Activated CD8-positive, alpha-beta memory T cell treated with anti-CD3 and anti-CD28 coated beads for 1 hour (primary cell): ENCODE results near the gene APBB2.
"Not testable (repeated sequence)": the region's sequence is repeated elsewhere in the genome, so short reads cannot be mapped to it uniquely, and the experiment has no call there.

ENCODE experiments used
- DNase-seq, 2 donors: peaks; one replicate each; pipeline ENCODE4 v3.0.0-alpha.2; 2020; ENCODE audit warnings: low read depth in 1 of 2; ENCODE audit errors: extremely low read depth in 1 of 2

APBB2 gene

DNA sequence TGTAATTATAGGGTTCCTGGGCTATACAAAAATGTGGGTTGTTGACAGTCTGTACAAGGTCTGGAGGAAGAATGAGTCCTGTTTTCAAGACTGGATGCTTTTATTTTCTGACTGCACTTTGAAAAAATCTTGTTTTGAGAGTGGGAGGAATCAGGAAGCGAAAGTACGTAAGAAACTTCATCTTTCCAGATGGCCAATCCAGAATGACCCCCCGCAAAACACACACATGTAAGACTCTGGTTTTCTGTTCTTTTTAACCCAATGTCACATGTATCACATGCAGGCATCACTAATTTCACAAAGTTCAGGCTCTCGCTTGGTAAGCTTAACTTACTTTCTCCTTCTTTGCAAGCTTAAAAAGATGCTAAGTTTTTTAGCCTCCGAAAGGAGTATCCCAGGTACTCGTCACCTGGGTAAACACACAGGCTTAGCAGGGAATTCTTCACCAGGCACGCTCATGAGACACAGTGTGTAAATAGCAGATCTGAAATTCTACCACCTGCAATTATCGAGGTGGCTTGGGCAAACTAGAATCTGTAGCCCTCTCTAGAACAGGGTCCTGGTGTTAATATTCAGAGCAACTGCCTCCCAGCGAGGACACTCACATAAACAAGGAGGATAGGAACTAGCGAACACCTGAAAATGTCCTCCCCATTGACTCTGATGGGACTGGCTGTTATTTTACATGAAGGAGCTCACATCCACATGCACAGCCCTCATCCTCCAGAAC lies 373.9 kb downstream of the APBB2 start:
- no peak for DNase-seq

DNA sequence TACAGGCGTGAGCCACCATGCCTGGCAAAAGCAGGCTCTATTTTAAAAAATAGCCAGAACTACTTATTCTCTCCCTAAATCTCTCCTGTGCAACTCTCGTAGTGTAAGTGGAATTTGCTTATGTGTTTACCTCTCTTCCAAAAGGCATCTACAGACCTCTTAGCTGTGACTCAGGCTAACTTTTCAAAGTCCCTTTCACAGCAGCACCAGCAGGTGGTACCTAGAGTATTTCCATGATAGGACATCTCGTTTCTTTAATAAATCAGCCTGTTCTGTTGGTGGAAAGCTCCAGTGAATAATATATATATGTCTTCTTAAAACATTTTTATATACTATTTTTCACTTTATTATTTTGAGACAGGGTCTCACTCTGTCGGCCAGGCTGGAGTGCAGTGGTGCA lies 375.6 kb downstream of the APBB2 start:
- no peak for DNase-seq

DNA sequence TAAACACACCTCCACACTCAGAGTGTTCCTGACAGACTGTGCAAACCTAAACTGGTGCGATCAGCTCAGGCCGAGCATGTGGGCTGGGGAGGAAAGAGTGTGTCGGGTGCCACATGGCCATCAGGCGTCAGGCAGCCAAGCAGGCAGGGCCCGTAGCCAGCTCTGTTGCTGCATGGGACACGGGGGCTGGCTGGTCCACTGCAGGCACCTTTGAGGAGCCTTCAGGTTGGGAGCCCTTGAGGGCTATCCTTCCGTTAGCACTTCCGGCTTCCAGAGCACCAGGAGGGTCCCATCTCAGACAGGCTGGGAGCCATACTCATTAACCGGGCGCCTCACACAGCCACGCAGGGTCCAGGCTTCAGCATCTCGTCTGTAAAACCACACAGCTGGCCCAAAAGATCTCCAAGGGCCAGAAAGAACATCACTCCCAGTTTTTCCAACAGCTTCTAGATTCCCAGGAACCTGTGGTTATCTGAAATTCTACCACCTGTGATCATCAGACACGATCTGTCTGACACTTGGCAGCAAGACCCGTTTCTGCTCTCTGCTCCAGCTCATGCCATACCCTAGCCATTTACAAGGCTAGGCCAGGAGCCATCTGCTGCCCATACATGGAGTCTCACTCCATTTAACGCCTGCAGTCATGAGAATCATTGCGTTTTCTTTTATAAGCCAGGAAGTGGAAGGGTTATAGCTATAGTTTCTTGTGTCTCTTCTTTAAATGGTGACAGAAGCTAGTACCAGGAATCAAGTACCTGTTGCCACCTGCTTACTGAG lies 377.1 kb downstream of the APBB2 start:
- no peak for DNase-seq

DNA sequence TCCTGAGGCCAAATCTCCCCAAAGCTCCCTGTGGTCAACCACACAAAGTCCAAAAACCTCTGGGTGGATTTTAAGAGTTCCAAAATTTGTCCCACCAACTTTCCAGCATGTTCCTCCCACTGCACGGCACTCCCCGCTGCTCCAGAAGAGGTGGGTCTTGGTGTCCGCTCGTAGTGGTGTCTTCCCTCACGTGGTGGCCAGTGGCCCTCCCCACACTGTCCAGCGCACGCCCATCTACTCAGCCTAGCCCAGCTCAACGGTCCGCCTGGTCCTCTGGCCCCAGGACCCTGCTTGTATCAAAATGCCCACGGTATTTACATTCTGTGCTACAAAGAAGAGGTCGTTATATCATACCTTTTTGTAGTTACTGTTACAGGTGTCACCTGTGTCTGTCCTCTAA lies 381.1 kb downstream of the APBB2 start:
- no peak for DNase-seq

- DNase-seq, result no peak
Measured at GRCh38 chr4:40832175-40832574, 382.2 kb downstream of the APBB2 start.

- no peak for DNase-seq
Measured at GRCh38 chr4:40831146-40831907, 383.0 kb downstream of the APBB2 start.

DNA sequence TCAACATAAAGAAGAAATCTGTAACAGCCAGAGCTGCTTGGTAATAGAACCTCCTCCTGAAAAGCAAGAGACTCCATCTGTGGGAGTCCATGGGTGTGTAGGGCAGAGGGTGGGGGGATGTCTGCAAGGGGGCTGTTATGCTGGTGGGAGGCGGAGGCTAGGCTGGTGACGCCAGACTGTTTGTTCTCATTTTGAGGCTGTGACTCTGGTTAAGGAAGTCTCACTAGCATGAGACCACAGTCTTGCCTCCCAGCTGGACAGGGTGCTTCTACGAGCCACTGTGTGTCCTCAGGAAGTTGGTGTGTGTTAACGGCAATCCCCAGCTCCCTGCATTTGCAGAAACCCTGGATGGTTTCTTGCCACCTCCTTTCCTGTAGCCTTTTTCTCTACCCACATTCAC lies 384.8 kb downstream of the APBB2 start:
- DNase-seq, result no peak

DNA sequence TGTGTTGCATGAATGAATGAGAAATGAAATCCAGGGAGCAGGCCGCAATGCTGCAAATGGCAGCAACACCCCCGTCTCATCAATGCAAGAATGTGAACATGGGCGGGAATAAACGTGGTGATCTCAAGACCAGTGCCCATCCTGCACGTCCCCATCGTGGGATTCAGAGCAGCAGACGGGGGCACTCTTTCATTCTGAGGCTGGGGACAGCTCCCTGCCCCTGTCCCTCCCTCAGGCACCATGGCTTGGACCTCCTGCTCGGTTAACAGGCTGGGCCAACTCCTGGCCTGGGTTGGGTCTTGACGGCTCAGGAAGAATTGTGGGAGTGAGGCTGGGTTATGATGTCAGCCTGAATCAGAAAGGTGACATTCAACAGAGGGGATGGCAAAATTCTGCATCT lies 385.7 kb downstream of the APBB2 start:
- no peak for DNase-seq

- no peak for DNase-seq
Measured at GRCh38 chr4:40827758-40828157, 386.6 kb downstream of the APBB2 start.

- DNase-seq, result no peak
Measured at GRCh38 chr4:40826821-40827220, 387.5 kb downstream of the APBB2 start.

DNA sequence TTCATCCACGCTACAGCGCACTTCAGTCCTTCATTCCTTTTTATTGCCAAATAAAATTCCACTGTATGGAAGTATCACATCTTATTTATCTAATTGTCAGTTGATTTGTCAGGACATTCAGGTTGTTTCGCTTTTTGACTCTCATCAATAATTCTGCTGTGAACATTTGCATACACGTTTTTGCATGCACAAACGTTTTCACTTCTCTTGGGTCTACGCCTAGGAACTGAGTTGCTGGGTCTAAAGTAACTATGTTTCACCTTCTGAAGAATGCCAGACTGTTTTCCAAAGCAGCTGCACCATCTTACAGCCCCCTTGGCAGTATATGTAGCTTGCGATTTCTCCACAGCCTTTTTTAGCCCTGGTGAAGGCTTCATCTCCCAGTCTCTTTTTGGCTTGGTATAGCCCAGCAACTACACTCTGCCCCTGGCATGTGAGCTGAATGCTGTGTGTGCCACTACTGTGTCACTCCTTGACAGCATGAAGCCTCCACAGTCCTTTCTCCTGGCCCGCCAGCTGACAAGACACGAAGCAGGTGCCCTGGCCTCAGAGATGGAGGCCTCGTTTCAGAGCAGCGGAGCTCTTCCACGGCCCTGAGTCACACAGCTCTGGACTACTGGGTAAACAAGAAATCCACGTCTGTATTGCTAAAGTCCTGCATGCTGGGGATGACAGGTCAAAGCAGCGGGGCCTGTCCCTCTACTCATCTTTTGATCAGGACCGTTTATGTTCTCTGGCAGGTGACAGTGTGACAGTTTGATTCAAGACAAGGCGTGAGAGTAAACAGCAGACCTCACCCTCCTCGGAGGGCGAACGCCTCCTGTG lies 389.1 kb downstream of the APBB2 start:
- DNase-seq, result no peak

- DNase-seq, result no peak
Measured at GRCh38 chr4:40822420-40823166, 391.7 kb downstream of the APBB2 start.

GRCh38 chr4:40820101-40820500 lies 394.2 kb downstream of the APBB2 start:
- DNase-seq, result no peak

GRCh38 chr4:40817157-40817556 lies 397.2 kb downstream of the APBB2 start:
- DNase-seq, result not testable (repeated sequence)

GRCh38 chr4:40812856-40813255 lies 401.5 kb downstream of the APBB2 start:
- DNase-seq, result no peak

DNA sequence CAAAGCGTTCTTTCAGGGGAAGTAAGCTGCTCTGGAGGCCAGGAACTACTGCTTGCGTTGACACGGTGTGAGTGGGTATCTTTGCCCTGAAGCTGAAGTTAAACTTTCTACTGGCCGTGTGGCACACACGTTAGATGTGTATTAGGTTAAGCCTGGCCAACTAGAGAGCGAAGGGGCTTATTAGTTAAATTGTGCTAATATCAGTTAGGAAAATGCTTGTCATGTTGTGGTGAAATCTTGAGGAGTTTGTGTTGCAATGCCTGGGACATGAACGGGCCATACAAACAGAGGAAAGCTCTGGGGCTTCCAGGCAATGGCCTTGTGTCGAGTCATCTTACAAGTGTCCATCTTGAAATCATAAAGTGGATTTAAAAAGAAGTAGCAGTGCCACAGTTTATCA lies 402.0 kb downstream of the APBB2 start:
- DNase-seq, result no peak

GRCh38 chr4:40811956-40812355 lies 402.4 kb downstream of the APBB2 start:
- no peak for DNase-seq

- no peak for DNase-seq
Measured at GRCh38 chr4:40808926-40809457, 405.4 kb downstream of the APBB2 start.

DNA sequence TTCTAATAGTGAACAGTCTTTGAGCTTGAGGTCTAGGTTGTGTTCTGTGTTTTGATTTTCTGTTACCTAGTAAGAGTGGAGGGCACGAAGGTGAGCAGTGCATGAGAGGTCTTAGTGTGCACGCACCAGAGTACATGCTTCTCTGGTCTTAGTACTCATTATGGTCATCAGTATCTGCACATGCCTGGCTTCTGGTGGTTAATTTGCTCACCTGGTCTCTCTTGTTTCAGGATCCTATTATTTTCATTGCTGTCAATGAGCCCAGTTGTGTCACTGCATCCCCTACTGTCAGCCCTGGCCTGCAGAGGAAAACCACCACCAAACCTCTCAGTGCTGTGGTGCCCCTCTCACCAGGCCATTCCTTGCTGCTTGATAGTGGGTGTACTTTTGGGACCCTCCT lies 409.7 kb downstream of the APBB2 start:
- DNase-seq, result no peak

GRCh38 chr4:40800064-40800463 lies 414.3 kb downstream of the APBB2 start:
- no peak for DNase-seq
